A549 (cell line): ENCODE results near the gene NEDD4L. TPM values are rescaled to one million over a fixed set of nuclear protein-coding genes. Genes with fewer than 3 reads are reported as not detected.
A peak's percentile ranks its signal among the peaks of the same experiment; 100 is the strongest.

Source experiments
- ATAC-seq, 2 experiments: fragments of 200-7000 bp in 1 of 2; fragments of >200 bp in 1 of 2; cut with Nextera tagmentation in 1 of 2; cut with Tn5 transposase in 1 of 2; 3 replicates each; pipeline versions ENCODE4 v1.8.0 to v1.9.1; 2018 to 2020; ENCODE audit warnings: mild to moderate bottlenecking in 1 of 2, moderate library complexity in 1 of 2
- CTCF ChIA-PET: fragments of 300-600 bp; sonication (Branson Sonifier 250); formaldehyde crosslinking; extraction: SDS; loops from one replicate; lab custom pipeline; 2021; ENCODE audit warnings: antibody characterized with exemption, inconsistent platforms; lab: Yijun Ruan, JAX
- POLR2A ChIA-PET: fragments of 350-600 bp; formaldehyde crosslinking; extraction: SDS; loops from one replicate; lab custom pipeline; 2021; ENCODE audit warnings: antibody characterized with exemption, inconsistent platforms; lab: Yijun Ruan, JAX
- DNase-seq, 2 experiments: peaks; one replicate each; pipeline versions ENCODE4 v3.0.0 to v3.0.0-alpha.2; 2011 to 2016; ENCODE audit warnings: low read depth in 1 of 2, low spot score in 1 of 2
- FAIRE-seq: peaks from 2 replicates; lab custom pipeline; 2011; peaks lifted over from hg19 to GRCh38; lab: Jason Lieb, UNC
- H3K27ac ChIP-seq, 2 experiments: fragments of >200 bp; sonication (Bioruptor Twin); formaldehyde crosslinking; 3 replicates each; pipeline ENCODE4 v1.5.1; 2016 to 2017
- H3K4me1 ChIP-seq: fragments of >200 bp; sonication (Bioruptor Twin); formaldehyde crosslinking; 3 replicates; pipeline ENCODE4 v1.6.1; 2016
- H3K4me2 ChIP-seq: fragments of >200 bp; sonication (Bioruptor Twin); formaldehyde crosslinking; 3 replicates; pipeline ENCODE4 v1.6.1; 2016
- H3K4me3 ChIP-seq: fragments of >200 bp; sonication (Bioruptor Twin); formaldehyde crosslinking; 3 replicates; pipeline ENCODE4 v1.5.1; 2016
- H3K9me3 ChIP-seq: fragments of >200 bp; sonication (Bioruptor Twin); formaldehyde crosslinking; 3 replicates; pipeline ENCODE4 v1.6.1; 2016
- CBX8 ChIP-seq: fragments of 200-600 bp; sonication (generic); IDR thresholded peaks from 2 replicates; pipeline ENCODE4 v1.6.1; 2016
- EHF ChIP-seq: fragments of 250-450 bp; sonication (Bioruptor Pico); IDR thresholded peaks from 2 replicates; pipeline ENCODE4 v1.5.0; 2020; ENCODE audit warnings: mild to moderate bottlenecking
- EHMT2 ChIP-seq: fragments of 200-600 bp; sonication (generic); IDR thresholded peaks from 2 replicates; pipeline ENCODE4 v1.6.1; 2016; ENCODE audit warnings: antibody characterized with exemption, low read depth, mild to moderate bottlenecking, moderate library complexity
- EP300 ChIP-seq, 2 experiments: fragments of >200 bp; sonication (Bioruptor Twin); formaldehyde crosslinking; IDR thresholded peaks; 2 replicates in 1 of 2; 3 replicates in 1 of 2; pipeline ENCODE4 v1.6.1; 2016 to 2017
- ESRRA ChIP-seq: fragments of 150-350 bp; IDR thresholded peaks from 2 replicates; pipeline ENCODE4 v1.6.1; 2014; ENCODE audit warnings: mild to moderate bottlenecking, low read length, borderline replicate concordance
- FOSB ChIP-seq: fragments of 250-450 bp; sonication (Bioruptor Pico); IDR thresholded peaks from 2 replicates; pipeline ENCODE4 v1.5.0; 2020; ENCODE audit warnings: mild to moderate bottlenecking, moderate library complexity
- HOXB5 ChIP-seq: fragments of 250-450 bp; sonication (Bioruptor Pico); IDR thresholded peaks from 2 replicates; pipeline ENCODE4 v1.5.0; 2020; ENCODE audit warnings: mild to moderate bottlenecking, moderate library complexity
- JUNB ChIP-seq: fragments of >200 bp; sonication (Bioruptor Twin); formaldehyde crosslinking; IDR thresholded peaks from 2 replicates; pipeline ENCODE4 v1.6.1; 2016
- MAZ ChIP-seq: fragments of 150-350 bp; IDR thresholded peaks from 2 replicates; pipeline ENCODE4 v1.6.1; 2014; ENCODE audit warnings: antibody characterized with exemption, low read depth, low read length, borderline replicate concordance
- PHF8 ChIP-seq: fragments of 200-600 bp; sonication (generic); IDR thresholded peaks from 2 replicates; pipeline ENCODE4 v1.6.1; 2016; ENCODE audit warnings: low read depth, mild to moderate bottlenecking, antibody characterized with exemption, moderate library complexity, borderline replicate concordance
- POLR2A ChIP-seq: IDR thresholded peaks from 2 replicates; pipeline ENCODE4 v1.6.1; 2012; ENCODE audit warnings: mild to moderate bottlenecking, low read length
- RFX5 ChIP-seq: fragments of 450-650 bp; IDR thresholded peaks from 2 replicates; pipeline ENCODE4 v1.7.1; 2014; ENCODE audit warnings: antibody characterized with exemption, mild to moderate bottlenecking, moderate library complexity
- RNF2 ChIP-seq: fragments of 200-600 bp; sonication (generic); IDR thresholded peaks from 2 replicates; pipeline ENCODE4 v1.6.1; 2016; ENCODE audit warnings: low read depth, mild to moderate bottlenecking, antibody characterized with exemption, moderate library complexity, borderline replicate concordance
- SMC3 ChIP-seq: fragments of >200 bp; sonication (Bioruptor Twin); formaldehyde crosslinking; IDR thresholded peaks from 3 replicates; pipeline ENCODE4 v1.6.1; 2018; ENCODE audit warnings: inconsistent platforms
- ZNF302 ChIP-seq: fragments of 250-450 bp; sonication (Bioruptor Pico); IDR thresholded peaks from 2 replicates; pipeline ENCODE4 v1.9.0; 2021; ENCODE audit warnings: inconsistent platforms, mild to moderate bottlenecking, moderate library complexity
- ZSCAN20 ChIP-seq: fragments of 250-450 bp; sonication (Bioruptor Pico); IDR thresholded peaks from 2 replicates; pipeline ENCODE4 v1.8.0; 2022; ENCODE audit warnings: mild to moderate bottlenecking, moderate library complexity
- WGBS: methylation state at CpG from one replicate; pipeline ENCODE4 v1.1.6; 2017; ENCODE audit errors: missing lambda C conversion rate; 5-methylcytosine and 5-hydroxymethylcytosine counted together
- polyA plus RNA-seq, 4 experiments: library from polyadenylated mRNA; depleted of rRNA in 3 of 4; stranded (reverse); fragments of >200 nt; fragmentation: RNase III in 1 of 4; extraction: RNeasy Plus Mini Kit Qiagen cat#74134 plus additional on column Dnase treatment in 1 of 4; gene quantifications; 2 replicates in 3 of 4; 3 replicates in 1 of 4; pipeline ENCODE4 v1.2.3, GENCODE V29; 2011 to 2017
- TF ChIP-seq, protein P1 (sequence below): fragments of >200 bp; sonication (Bioruptor Twin); formaldehyde crosslinking; IDR thresholded peaks from 3 replicates; pipeline ENCODE4 v1.6.1; 2016
- TF ChIP-seq, protein P2 (sequence below): fragments of >200 bp; sonication (Bioruptor Twin); formaldehyde crosslinking; IDR thresholded peaks from 2 replicates; pipeline ENCODE4 v1.6.1; 2016
- TF ChIP-seq, protein P3 (sequence below): fragments of 200-600 bp; sonication (generic); IDR thresholded peaks from 2 replicates; pipeline ENCODE4 v1.6.1; 2016; ENCODE audit warnings: antibody characterized with exemption, mild to moderate bottlenecking, moderate library complexity
- TF ChIP-seq, protein P4 (sequence below): fragments of 150-350 bp; IDR thresholded peaks from 2 replicates; pipeline ENCODE4 v1.6.1; 2014; ENCODE audit warnings: low read depth, mild to moderate bottlenecking, low read length
- TF ChIP-seq, protein P5 (sequence below): IDR thresholded peaks from 2 replicates; pipeline ENCODE4 v1.6.1; 2012; ENCODE audit warnings: low read depth, borderline replicate concordance

NEDD4L gene
- polyA plus RNA-seq, 2 of the 4 experiments (the other 2 are of a cell fraction), result 18.0 to 36.5 TPM

DNA sequence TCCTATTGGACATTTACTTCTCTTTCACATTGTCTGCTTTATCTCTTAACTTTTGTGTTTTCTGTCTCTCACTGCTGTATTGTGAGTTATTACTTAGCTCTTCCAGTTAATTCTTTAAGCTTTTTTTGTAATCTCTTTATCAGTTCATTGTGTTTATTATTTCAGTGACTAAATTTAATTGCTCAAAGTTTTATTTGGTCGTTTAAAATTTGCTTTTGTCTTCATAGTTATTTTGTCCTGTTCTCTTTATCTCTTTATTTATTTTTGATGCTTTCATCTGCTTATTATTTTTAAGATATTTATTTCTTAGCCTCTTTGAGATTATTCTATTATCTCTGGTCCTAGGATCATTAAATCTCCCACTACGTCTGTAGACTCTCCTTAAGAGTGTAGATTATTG, 316.3 kb downstream of the NEDD4L start:
- ChIA-PET CTCF (no interaction called here), POLR2A (no interaction called here)
- H3K4me3 ChIP-seq, result no peak overlapping the region
- no peak for TF ChIP-seq ZNF302 (CRISPR knock-in tag)
- no peak for TF ChIP-seq RFX5
- no peak for TF ChIP-seq CBX8
- TF ChIP-seq, protein P1, sequence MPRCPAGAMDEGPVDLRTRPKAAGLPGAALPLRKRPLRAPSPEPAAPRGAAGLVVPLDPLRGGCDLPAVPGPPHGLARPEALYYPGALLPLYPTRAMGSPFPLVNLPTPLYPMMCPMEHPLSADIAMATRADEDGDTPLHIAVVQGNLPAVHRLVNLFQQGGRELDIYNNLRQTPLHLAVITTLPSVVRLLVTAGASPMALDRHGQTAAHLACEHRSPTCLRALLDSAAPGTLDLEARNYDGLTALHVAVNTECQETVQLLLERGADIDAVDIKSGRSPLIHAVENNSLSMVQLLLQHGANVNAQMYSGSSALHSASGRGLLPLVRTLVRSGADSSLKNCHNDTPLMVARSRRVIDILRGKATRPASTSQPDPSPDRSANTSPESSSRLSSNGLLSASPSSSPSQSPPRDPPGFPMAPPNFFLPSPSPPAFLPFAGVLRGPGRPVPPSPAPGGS, result no peak
- no peak for TF ChIP-seq EP300 (IDR thresholded peaks at IDR 0.05)
- TF ChIP-seq, protein P2, sequence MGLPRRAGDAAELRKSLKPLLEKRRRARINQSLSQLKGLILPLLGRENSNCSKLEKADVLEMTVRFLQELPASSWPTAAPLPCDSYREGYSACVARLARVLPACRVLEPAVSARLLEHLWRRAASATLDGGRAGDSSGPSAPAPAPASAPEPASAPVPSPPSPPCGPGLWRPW, result no peak
- no peak for TF ChIP-seq ZSCAN20 (CRISPR knock-in tag)
- TF ChIP-seq, protein P3, sequence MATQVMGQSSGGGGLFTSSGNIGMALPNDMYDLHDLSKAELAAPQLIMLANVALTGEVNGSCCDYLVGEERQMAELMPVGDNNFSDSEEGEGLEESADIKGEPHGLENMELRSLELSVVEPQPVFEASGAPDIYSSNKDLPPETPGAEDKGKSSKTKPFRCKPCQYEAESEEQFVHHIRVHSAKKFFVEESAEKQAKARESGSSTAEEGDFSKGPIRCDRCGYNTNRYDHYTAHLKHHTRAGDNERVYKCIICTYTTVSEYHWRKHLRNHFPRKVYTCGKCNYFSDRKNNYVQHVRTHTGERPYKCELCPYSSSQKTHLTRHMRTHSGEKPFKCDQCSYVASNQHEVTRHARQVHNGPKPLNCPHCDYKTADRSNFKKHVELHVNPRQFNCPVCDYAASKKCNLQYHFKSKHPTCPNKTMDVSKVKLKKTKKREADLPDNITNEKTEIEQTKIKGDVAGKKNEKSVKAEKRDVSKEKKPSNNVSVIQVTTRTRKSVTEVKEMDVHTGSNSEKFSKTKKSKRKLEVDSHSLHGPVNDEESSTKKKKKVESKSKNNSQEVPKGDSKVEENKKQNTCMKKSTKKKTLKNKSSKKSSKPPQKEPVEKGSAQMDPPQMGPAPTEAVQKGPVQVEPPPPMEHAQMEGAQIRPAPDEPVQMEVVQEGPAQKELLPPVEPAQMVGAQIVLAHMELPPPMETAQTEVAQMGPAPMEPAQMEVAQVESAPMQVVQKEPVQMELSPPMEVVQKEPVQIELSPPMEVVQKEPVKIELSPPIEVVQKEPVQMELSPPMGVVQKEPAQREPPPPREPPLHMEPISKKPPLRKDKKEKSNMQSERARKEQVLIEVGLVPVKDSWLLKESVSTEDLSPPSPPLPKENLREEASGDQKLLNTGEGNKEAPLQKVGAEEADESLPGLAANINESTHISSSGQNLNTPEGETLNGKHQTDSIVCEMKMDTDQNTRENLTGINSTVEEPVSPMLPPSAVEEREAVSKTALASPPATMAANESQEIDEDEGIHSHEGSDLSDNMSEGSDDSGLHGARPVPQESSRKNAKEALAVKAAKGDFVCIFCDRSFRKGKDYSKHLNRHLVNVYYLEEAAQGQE, result no peak
- no peak for TF ChIP-seq ESRRA
- TF ChIP-seq EHMT2, result no peak
- TF ChIP-seq, protein P4, sequence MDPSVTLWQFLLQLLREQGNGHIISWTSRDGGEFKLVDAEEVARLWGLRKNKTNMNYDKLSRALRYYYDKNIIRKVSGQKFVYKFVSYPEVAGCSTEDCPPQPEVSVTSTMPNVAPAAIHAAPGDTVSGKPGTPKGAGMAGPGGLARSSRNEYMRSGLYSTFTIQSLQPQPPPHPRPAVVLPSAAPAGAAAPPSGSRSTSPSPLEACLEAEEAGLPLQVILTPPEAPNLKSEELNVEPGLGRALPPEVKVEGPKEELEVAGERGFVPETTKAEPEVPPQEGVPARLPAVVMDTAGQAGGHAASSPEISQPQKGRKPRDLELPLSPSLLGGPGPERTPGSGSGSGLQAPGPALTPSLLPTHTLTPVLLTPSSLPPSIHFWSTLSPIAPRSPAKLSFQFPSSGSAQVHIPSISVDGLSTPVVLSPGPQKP, result no peak
- TF ChIP-seq RNF2, result no peak
- TF ChIP-seq JUNB, result no peak
- TF ChIP-seq MAZ, result no peak
- no peak for TF ChIP-seq PHF8
- no peak for TF ChIP-seq HOXB5 (CRISPR knock-in tag)
- no peak for TF ChIP-seq SMC3
- TF ChIP-seq EHF (CRISPR knock-in tag), result no peak
- TF ChIP-seq FOSB, result no peak
- H3K4me1 ChIP-seq, result peaks cover 59% of the 10 kb centered on the region
- no peak overlapping the region for H3K4me2 ChIP-seq
- peak overlapping the region; percentile 83 to 90; a peak in 4 of 6 replicates for H3K27ac ChIP-seq
- DNase-seq (no peak), ATAC-seq (no peak), FAIRE-seq (no peak)
- H3K9me3 ChIP-seq, result no peaks in the 10 kb centered on the region
- 47% methylated on average over 2 of the region's 2 CpGs for WGBS

DNA sequence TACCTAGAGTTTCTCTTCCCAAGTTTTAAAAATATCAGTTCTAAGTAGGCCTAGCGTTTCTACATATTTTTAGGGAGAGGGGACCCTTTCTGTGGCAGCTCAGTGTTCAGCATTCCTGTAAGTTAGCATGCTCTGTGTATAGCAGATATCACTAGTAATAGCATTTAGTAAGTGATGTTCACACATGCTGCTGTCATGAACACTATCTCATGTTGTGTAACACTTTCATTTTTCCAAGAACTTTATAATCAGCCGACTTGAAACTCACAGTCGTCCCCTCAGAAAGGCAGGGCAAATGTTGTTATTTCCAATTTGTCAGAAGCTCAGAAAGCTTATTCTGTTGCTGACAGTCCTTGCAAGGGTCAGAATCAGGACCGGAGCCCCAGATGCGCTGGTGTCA, 317.2 kb downstream of the NEDD4L start:
- ATAC-seq, result no peak
- H3K4me2 ChIP-seq, result peak overlapping the region; percentile 79
- 84% methylated on average over 4 of the region's 5 CpGs for whole genome bisulfite sequencing
- peak overlapping the region; percentile 83 to 90 for H3K27ac ChIP-seq
- TF ChIP-seq, protein P5, sequence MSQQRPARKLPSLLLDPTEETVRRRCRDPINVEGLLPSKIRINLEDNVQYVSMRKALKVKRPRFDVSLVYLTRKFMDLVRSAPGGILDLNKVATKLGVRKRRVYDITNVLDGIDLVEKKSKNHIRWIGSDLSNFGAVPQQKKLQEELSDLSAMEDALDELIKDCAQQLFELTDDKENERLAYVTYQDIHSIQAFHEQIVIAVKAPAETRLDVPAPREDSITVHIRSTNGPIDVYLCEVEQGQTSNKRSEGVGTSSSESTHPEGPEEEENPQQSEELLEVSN, result no peak
- TF ChIP-seq POLR2A, result no peak
- peaks cover 59% of the 10 kb centered on the region for H3K4me1 ChIP-seq
- ChIA-PET CTCF (interaction anchor here (0.5 to 1.9 kb wide), 4 partner anchors 12 to 310 kb away, joined by 3 to 5 read pairs (median 4); no protein-coding TSS in a partner anchor), POLR2A (no interaction called here)
- no peak for DNase-seq
- FAIRE-seq, result no peak
- H3K9me3 ChIP-seq, result no peaks in the 10 kb centered on the region
- no peak overlapping the region for H3K4me3 ChIP-seq
